Globus pallidus (tissue), 1 donor: ENCODE measurements around the gene DUSP9.
"Not testable (repeated sequence)": the region's sequence is repeated elsewhere in the genome, so short reads cannot be mapped to it uniquely, and the experiment has no call there.

ENCODE experiments used
- DNase-seq: peaks from one replicate; pipeline ENCODE4 v3.0.0-alpha.2; 2015; ENCODE audit warnings: low spot score

DUSP9 gene

GRCh38 chrX:153692611-153693156, 45.7 kb downstream of the DUSP9 start:
- no peak for DNase-seq

DNA sequence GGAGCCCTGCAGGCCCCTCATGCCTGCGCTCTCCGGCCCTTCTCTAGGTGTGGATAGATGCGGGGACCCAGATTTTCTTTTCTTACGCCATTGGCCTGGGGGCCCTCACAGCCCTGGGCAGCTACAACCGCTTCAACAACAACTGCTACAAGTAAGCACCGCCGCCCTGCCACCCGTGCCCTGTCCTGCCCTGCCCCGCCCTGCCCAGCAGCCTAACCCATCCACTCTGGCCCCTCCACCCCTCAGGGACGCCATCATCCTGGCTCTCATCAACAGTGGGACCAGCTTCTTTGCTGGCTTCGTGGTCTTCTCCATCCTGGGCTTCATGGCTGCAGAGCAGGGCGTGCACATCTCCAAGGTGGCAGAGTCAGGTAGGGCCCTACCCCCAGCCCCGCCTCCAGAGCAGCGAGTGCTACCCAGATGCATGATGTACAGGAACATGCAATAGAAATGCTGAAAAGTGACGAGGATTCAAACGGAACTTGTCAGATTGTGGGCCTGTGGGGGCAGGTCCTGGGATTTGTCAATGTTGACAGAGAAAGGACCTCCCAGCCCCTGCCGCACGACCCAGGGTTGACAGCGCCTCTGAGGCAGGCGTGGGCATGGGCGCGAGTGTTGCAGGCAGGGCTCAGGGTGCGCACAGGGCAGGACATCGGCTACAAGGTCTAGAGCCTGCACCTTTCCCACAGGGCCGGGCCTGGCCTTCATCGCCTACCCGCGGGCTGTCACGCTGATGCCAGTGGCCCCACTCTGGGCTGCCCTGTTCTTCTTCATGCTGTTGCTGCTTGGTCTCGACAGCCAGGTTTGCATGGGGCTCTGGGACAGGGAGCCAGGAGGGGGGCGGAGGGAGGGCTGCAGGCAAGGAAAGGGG, 46.4 kb downstream of the DUSP9 start:
- no peak for DNase-seq

- DNase-seq: not testable (repeated sequence)
These were observed 47.3 kb downstream of the DUSP9 start for GRCh38 chrX:153694256-153694655.

DNA sequence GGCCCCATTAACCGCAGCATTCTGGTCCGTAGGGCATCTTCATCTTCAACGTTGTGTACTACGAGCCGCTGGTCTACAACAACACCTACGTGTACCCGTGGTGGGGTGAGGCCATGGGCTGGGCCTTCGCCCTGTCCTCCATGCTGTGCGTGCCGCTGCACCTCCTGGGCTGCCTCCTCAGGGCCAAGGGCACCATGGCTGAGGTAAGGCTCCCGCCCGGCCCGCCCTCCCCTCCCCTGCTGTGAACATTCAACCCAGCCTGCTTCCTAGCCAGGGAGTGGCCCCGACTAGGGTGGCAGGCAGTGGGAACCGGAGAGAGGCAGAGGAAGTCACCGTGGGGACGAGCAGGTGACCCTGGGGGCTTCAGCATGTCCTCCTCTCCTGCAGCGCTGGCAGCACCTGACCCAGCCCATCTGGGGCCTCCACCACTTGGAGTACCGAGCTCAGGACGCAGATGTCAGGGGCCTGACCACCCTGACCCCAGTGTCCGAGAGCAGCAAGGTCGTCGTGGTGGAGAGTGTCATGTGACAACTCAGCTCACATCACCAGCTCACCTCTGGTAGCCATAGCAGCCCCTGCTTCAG, 47.8 kb downstream of the DUSP9 start:
- no peak for DNase-seq

GRCh38 chrX:153696100-153696499, 49.1 kb downstream of the DUSP9 start:
- no peak for DNase-seq

- not testable (repeated sequence) for DNase-seq
These were observed 49.5 kb downstream of the DUSP9 start for GRCh38 chrX:153696538-153696937.

DNA sequence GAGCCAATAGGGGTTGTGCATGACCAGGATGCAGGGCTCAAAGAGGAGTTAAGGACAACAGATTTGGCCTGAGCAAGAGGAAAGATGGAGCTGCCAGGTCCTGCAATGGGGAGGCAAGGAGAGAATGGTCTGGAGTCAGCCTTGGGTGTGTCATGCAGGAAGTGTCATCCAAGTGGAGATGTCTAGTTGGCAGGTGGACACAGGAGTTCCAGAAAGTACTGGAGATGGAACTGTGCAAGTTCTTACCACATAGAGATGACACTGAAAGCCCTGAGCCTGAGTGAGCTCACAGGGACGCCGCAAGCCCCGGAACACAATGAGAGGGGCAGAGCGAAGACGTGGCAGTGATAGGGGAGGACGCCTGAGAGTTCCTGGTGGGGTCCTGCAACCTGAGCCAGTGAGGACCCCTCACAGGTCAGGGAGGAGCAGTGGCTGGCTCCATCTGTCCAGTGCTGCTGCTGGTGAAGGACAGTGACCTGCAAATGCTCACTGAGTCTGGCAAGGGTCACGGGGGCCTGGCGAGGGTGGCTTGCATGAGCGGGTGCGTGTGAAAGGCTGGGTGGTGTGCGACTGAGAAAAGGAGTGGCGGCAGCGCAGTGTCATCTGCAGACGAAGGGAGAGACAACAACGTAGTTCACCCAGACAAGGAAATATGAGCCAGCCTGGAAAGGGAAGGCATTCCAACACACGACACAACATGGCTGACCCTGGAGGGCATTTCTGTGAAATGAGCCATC, 50.2 kb downstream of the DUSP9 start:
- DNase-seq: not testable (repeated sequence)

- no peak for DNase-seq
These were observed 51.2 kb downstream of the DUSP9 start for GRCh38 chrX:153697924-153698865.

- DNase-seq: not testable (repeated sequence)
These were observed 52.3 kb downstream of the DUSP9 start for GRCh38 chrX:153699210-153699783.

DNA sequence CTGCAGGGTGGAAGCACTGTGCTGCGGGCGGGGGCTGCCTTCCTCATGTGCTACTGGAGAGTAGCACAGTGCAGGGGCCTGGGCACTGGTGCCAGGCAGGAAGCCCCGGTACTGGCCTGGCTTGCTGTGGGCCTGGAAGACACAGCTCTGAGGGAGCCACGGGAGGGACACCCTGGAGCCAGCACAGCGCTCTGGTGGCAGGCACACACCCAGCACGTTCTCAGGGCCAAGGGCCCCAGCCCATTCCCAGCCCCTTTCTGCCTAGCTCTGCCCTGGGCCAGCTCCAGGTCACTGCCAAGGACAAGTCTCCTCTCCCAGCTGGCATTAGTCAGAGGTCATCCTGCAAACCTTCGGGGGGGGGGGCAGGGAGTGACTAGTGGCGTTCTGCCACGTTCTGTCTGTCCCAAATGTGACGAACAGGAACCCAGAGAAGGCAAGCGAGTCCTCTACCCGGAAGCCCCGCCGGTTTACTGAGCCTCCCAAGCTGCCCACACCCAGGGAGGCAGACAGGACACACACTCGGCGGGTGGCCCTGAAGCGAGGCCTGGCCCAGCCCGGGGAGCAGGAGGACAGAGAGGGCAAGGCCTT, 52.9 kb downstream of the DUSP9 start:
- DNase-seq: not testable (repeated sequence)

GRCh38 chrX:153700376-153700945, 53.5 kb downstream of the DUSP9 start:
- no peak for DNase-seq
